Uterus (tissue), 2 donors: Measurements from ENCODE around the gene SLC6A7.

Experiments used
- POLR2A ChIP-seq, 2 donors: fragments of 450-650 bp; IDR thresholded peaks; one replicate each; pipeline ENCODE4 v1.6.1; 2016; ENCODE audit warnings: antibody characterized with exemption in 2 of 2, mild to moderate bottlenecking in 1 of 2, moderate library complexity in 1 of 2
- TF ChIP-seq, protein P1 (sequence below), 4 experiments: fragments of 200-600 bp in 2 of 4; fragments of 450-650 bp in 2 of 4; sonication (generic) in 2 of 4; IDR thresholded peaks; one replicate each; pipeline ENCODE4 v1.5.1; 2016 to 2019; ENCODE audit warnings: antibody characterized with exemption in 4 of 4, mild to moderate bottlenecking in 2 of 4, moderate library complexity in 1 of 4

DNA sequence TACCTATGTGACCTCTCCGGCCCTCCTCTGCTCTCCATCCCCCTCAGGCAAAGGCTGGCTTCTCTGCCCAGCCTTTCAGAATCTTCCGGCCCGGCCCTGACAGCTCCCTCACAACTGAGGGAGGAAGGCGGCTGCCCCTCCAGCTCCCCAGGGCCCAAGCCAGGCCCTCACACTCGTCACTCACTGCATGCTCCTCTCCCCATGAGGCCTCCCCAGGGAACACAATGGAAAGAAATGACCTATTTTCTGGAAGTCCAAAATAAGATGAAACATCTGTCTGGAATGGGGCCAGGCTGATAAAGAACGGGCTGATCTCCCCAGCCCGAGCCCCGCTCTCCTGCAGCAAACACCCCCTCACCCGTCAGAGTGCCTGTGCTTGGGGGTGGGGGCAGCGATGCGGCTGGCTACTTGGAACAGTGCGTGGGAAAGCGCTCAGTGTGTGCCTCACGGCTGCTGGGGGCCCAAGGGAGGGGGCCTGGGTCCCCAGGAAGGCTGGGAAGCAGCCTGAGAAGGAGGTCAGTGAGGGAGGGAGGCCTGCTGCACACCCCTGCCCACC, 45.5 kb upstream of the SLC6A7 start:
- TF ChIP-seq, protein P1, sequence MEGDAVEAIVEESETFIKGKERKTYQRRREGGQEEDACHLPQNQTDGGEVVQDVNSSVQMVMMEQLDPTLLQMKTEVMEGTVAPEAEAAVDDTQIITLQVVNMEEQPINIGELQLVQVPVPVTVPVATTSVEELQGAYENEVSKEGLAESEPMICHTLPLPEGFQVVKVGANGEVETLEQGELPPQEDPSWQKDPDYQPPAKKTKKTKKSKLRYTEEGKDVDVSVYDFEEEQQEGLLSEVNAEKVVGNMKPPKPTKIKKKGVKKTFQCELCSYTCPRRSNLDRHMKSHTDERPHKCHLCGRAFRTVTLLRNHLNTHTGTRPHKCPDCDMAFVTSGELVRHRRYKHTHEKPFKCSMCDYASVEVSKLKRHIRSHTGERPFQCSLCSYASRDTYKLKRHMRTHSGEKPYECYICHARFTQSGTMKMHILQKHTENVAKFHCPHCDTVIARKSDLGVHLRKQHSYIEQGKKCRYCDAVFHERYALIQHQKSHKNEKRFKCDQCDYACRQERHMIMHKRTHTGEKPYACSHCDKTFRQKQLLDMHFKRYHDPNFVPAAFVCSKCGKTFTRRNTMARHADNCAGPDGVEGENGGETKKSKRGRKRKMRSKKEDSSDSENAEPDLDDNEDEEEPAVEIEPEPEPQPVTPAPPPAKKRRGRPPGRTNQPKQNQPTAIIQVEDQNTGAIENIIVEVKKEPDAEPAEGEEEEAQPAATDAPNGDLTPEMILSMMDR (IDR thresholded peaks at IDR 0.05), result no peak
- no peak for TF ChIP-seq POLR2A (IDR thresholded peaks at IDR 0.05)
